Islet precursor cell (in vitro differentiated cells): ENCODE data around the gene TCN2.
A peak's percentile ranks its signal among the peaks of the same experiment; 100 is the strongest.
"Not testable (repeated sequence)": the region's sequence is repeated elsewhere in the genome, so short reads cannot be mapped to it uniquely, and the experiment has no call there.

Experiments used
- DNase-seq: peaks from one replicate; pipeline ENCODE4 v3.0.0-alpha.2; 2018

The TCN2 gene

GRCh38 chr22:30649430-30650007, 42.5 kb downstream of the TCN2 start:
- peak; percentile 89 for DNase-seq

- DNase-seq = no peak
Measured at GRCh38 chr22:30650508-30651116, 43.6 kb downstream of the TCN2 start.

GRCh38 chr22:30652852-30653251, 45.9 kb downstream of the TCN2 start:
- no peak for DNase-seq

GRCh38 chr22:30654361-30654760, 47.4 kb downstream of the TCN2 start:
- no peak for DNase-seq

GRCh38 chr22:30655532-30655931, 48.6 kb downstream of the TCN2 start:
- DNase-seq = no peak

GRCh38 chr22:30662040-30662439, 55.1 kb downstream of the TCN2 start:
- no peak for DNase-seq

GRCh38 chr22:30664798-30665197, 57.8 kb downstream of the TCN2 start:
- DNase-seq = no peak

- DNase-seq = no peak
Measured at GRCh38 chr22:30665266-30665665, 58.3 kb downstream of the TCN2 start.

GRCh38 chr22:30665786-30666185, 58.8 kb downstream of the TCN2 start:
- no peak for DNase-seq

GRCh38 chr22:30667107-30667493, 60.1 kb downstream of the TCN2 start:
- DNase-seq = no peak

- DNase-seq = peak; percentile 97
Measured at GRCh38 chr22:30667494-30668385, 60.8 kb downstream of the TCN2 start, which contains the start of gene DUSP18. Gene DUSP18, minus strand, starts transcription at chr22:30667875. Its CDS starts 3,872 bp downstream, at chr22:30664003.

GRCh38 chr22:30668386-30668710, 61.4 kb downstream of the TCN2 start:
- no peak for DNase-seq

- DNase-seq = no peak
Measured at GRCh38 chr22:30671071-30671470, 64.1 kb downstream of the TCN2 start.

GRCh38 chr22:30673136-30673535, 66.2 kb downstream of the TCN2 start:
- no peak for DNase-seq

GRCh38 chr22:30674482-30674881, 67.5 kb downstream of the TCN2 start:
- DNase-seq = no peak

GRCh38 chr22:30675436-30675835, 68.5 kb downstream of the TCN2 start:
- DNase-seq = no peak

GRCh38 chr22:30676565-30676964, 69.6 kb downstream of the TCN2 start:
- DNase-seq = not testable (repeated sequence)
